Neural cell (in vitro differentiated cells): ENCODE results near the gene UPB1. TPM values are rescaled to one million over a fixed set of nuclear protein-coding genes. Genes with fewer than 3 reads are reported as not detected.

Experiments used
- H2AFZ ChIP-seq: fragments of 200-600, 300-800 bp; sonication (generic), shearing (Covaris generic); 2 replicates; pipeline ENCODE4 v1.6.0; 2014; ENCODE audit warnings: low read depth, mild to moderate bottlenecking, antibody characterized with exemption, low read length, moderate library complexity
- H3F3A ChIP-seq: fragments of 200-600 bp; shearing (Covaris generic); 2 replicates; pipeline ENCODE4 v1.6.1; 2016; ENCODE audit warnings: mild to moderate bottlenecking, moderate library complexity, mixed read lengths, antibody characterized with exemption, low read length; ENCODE audit not compliant: insufficient read depth, poor library complexity, severe bottlenecking
- H3K27ac ChIP-seq: fragments of 200-600, 300-800 bp; sonication (generic), shearing (Covaris generic); 2 replicates; pipeline ENCODE4 v1.5.1; 2014; ENCODE audit warnings: mild to moderate bottlenecking, low read length, moderate library complexity
- H3K27me3 ChIP-seq: fragments of 300-800, 200-600 bp; sonication (generic), shearing (Covaris generic); 2 replicates; pipeline ENCODE4 v1.6.0; 2014; ENCODE audit warnings: mild to moderate bottlenecking, low read depth, low read length, moderate library complexity; ENCODE audit not compliant: insufficient read depth
- H3K36me3 ChIP-seq: fragments of 300-800, 200-600 bp; sonication (generic), shearing (Covaris generic); 2 replicates; pipeline ENCODE4 v1.5.1; 2014; ENCODE audit warnings: mild to moderate bottlenecking, antibody characterized with exemption, low read length, moderate library complexity; ENCODE audit not compliant: insufficient read depth
- H3K4me2 ChIP-seq: fragments of 300-800, 200-600 bp; sonication (generic), shearing (Covaris generic); 2 replicates; pipeline ENCODE4 v1.6.0; 2014; ENCODE audit warnings: mild to moderate bottlenecking, low read length
- H3K4me3 ChIP-seq: fragments of 300-800, 200-600 bp; sonication (generic), shearing (Covaris generic); 2 replicates; pipeline ENCODE4 v1.5.1; 2014; ENCODE audit warnings: mild to moderate bottlenecking, low read length, moderate library complexity
- H3K79me2 ChIP-seq: fragments of 200-600 bp; shearing (Covaris generic); replicated peaks from 2 replicates; pipeline ENCODE4 v1.6.0; 2014; ENCODE audit warnings: mild to moderate bottlenecking, low read length, moderate library complexity; ENCODE audit not compliant: insufficient read depth
- H3K9ac ChIP-seq: fragments of 300-800, 200-600 bp; sonication (generic), shearing (Covaris generic); 2 replicates; pipeline ENCODE4 v1.6.1; 2016; ENCODE audit warnings: mild to moderate bottlenecking, low read length, mixed read lengths
- H3K9me2 ChIP-seq: fragments of 200-600 bp; shearing (Covaris generic); 2 replicates; pipeline ENCODE4 v1.6.1; 2016; ENCODE audit warnings: mild to moderate bottlenecking, low read length, mixed read lengths; ENCODE audit not compliant: insufficient read depth
- H3K9me3 ChIP-seq: fragments of 200-600, 300-800 bp; sonication (generic), shearing (Covaris generic); 2 replicates; pipeline ENCODE4 v1.6.1; 2016; ENCODE audit warnings: mild to moderate bottlenecking, mixed run types, low read length, moderate library complexity, mixed read lengths
- H4K20me1 ChIP-seq: fragments of 200-600 bp; shearing (Covaris generic); 2 replicates; pipeline ENCODE4 v1.6.1; 2016; ENCODE audit warnings: mild to moderate bottlenecking, mixed run types; ENCODE audit not compliant: insufficient read depth
- EP300 ChIP-seq: fragments of 450-650 bp; conservative IDR thresholded peaks from 2 replicates; pipeline ENCODE4 v1.6.1; 2014; ENCODE audit warnings: antibody characterized with exemption, mild to moderate bottlenecking, moderate library complexity; ENCODE audit not compliant: poor library complexity, severe bottlenecking
- EZH2 ChIP-seq: fragments of 200-600, 300-800 bp; shearing (Covaris generic), sonication (generic); IDR thresholded peaks from 2 replicates; pipeline ENCODE4 v1.6.1; 2014; ENCODE audit warnings: antibody characterized with exemption, low read length, borderline replicate concordance, mild to moderate bottlenecking; ENCODE audit not compliant: insufficient read depth, poor library complexity, severe bottlenecking
- MXI1 ChIP-seq: fragments of 450-650 bp; conservative IDR thresholded peaks from 2 replicates; pipeline ENCODE4 v1.6.1; 2014; ENCODE audit warnings: antibody characterized with exemption, mild to moderate bottlenecking; ENCODE audit not compliant: poor library complexity, severe bottlenecking
- POLR2AphosphoS5 ChIP-seq: IDR thresholded peaks from 2 replicates; pipeline ENCODE4 v1.6.1; 2012
- RAD21 ChIP-seq: fragments of 450-650 bp; conservative IDR thresholded peaks from 2 replicates; pipeline ENCODE4 v1.6.1; 2014; ENCODE audit warnings: antibody characterized with exemption, mild to moderate bottlenecking, moderate library complexity
- SMC3 ChIP-seq: fragments of 450-650 bp; conservative IDR thresholded peaks from 2 replicates; pipeline ENCODE4 v1.6.1; 2014; ENCODE audit warnings: antibody characterized with exemption, mild to moderate bottlenecking, moderate library complexity; ENCODE audit not compliant: poor library complexity
- TAF1 ChIP-seq: IDR thresholded peaks from 2 replicates; pipeline ENCODE4 v1.6.1; 2012; ENCODE audit warnings: low read depth
- polyA plus RNA-seq: library from polyadenylated mRNA; depleted of rRNA; stranded (reverse); fragments of >200 nt; gene quantifications from 2 replicates; pipeline ENCODE4 v1.2.3, GENCODE V29; 2014
- TF ChIP-seq, protein P1 (sequence below): IDR thresholded peaks from 2 replicates; pipeline ENCODE4 v1.6.1; 2012; ENCODE audit warnings: borderline replicate concordance
- TF ChIP-seq, protein P2 (sequence below): fragments of 450-650 bp; IDR thresholded peaks from 2 replicates; pipeline ENCODE4 v1.5.1; 2014; ENCODE audit warnings: antibody characterized with exemption, mild to moderate bottlenecking, moderate library complexity; ENCODE audit not compliant: poor library complexity, severe bottlenecking

UPB1 gene
- polyA plus RNA-seq, 1 donor from 2014 or later: 0.12 TPM

DNA sequence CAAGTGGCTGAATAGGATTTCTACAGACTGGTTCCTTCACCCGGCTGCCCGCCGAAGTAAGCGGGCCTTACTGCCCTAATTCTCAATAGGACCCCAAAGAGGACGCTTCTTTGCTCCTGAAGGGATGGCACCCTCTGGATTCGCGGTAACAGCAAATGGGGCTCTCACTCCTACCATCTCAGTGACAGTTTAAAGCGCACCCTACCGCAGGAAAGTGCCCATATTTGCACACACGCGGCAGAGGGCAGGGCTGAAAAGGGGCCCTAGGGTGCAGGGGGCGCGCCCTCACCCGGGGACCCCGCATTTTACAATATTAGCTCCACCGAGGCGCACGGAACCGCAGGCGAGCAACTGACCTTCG is 985 bp upstream of the UPB1 start:
- H3K79me2 ChIP-seq: no peaks in the 10 kb centered on the region
- no peaks in the 10 kb centered on the region for H3K9me2 ChIP-seq
- no peak for TF ChIP-seq POLR2AphosphoS5
- TF ChIP-seq EP300: no peak
- TF ChIP-seq RAD21: no peak
- no peak for TF ChIP-seq TAF1
- no peak for TF ChIP-seq EZH2
- TF ChIP-seq MXI1: no peak
- TF ChIP-seq, protein P1, sequence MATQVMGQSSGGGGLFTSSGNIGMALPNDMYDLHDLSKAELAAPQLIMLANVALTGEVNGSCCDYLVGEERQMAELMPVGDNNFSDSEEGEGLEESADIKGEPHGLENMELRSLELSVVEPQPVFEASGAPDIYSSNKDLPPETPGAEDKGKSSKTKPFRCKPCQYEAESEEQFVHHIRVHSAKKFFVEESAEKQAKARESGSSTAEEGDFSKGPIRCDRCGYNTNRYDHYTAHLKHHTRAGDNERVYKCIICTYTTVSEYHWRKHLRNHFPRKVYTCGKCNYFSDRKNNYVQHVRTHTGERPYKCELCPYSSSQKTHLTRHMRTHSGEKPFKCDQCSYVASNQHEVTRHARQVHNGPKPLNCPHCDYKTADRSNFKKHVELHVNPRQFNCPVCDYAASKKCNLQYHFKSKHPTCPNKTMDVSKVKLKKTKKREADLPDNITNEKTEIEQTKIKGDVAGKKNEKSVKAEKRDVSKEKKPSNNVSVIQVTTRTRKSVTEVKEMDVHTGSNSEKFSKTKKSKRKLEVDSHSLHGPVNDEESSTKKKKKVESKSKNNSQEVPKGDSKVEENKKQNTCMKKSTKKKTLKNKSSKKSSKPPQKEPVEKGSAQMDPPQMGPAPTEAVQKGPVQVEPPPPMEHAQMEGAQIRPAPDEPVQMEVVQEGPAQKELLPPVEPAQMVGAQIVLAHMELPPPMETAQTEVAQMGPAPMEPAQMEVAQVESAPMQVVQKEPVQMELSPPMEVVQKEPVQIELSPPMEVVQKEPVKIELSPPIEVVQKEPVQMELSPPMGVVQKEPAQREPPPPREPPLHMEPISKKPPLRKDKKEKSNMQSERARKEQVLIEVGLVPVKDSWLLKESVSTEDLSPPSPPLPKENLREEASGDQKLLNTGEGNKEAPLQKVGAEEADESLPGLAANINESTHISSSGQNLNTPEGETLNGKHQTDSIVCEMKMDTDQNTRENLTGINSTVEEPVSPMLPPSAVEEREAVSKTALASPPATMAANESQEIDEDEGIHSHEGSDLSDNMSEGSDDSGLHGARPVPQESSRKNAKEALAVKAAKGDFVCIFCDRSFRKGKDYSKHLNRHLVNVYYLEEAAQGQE: no peak
- TF ChIP-seq, protein P2, sequence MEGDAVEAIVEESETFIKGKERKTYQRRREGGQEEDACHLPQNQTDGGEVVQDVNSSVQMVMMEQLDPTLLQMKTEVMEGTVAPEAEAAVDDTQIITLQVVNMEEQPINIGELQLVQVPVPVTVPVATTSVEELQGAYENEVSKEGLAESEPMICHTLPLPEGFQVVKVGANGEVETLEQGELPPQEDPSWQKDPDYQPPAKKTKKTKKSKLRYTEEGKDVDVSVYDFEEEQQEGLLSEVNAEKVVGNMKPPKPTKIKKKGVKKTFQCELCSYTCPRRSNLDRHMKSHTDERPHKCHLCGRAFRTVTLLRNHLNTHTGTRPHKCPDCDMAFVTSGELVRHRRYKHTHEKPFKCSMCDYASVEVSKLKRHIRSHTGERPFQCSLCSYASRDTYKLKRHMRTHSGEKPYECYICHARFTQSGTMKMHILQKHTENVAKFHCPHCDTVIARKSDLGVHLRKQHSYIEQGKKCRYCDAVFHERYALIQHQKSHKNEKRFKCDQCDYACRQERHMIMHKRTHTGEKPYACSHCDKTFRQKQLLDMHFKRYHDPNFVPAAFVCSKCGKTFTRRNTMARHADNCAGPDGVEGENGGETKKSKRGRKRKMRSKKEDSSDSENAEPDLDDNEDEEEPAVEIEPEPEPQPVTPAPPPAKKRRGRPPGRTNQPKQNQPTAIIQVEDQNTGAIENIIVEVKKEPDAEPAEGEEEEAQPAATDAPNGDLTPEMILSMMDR: no peak
- no peak for TF ChIP-seq SMC3
- no peak overlapping the region for H3K4me3 ChIP-seq
- H2AFZ ChIP-seq: no peak overlapping the region
- no peaks in the 10 kb centered on the region for H3F3A ChIP-seq
- no peaks in the 10 kb centered on the region for H4K20me1 ChIP-seq
- H3K27me3 ChIP-seq: peaks cover 31% of the 10 kb centered on the region
- no peaks in the 10 kb centered on the region for H3K9me3 ChIP-seq
- no peak overlapping the region for H3K4me2 ChIP-seq
- H3K27ac ChIP-seq: no peak overlapping the region
- no peak overlapping the region for H3K9ac ChIP-seq
- H3K36me3 ChIP-seq: no peaks in the 10 kb centered on the region

DNA sequence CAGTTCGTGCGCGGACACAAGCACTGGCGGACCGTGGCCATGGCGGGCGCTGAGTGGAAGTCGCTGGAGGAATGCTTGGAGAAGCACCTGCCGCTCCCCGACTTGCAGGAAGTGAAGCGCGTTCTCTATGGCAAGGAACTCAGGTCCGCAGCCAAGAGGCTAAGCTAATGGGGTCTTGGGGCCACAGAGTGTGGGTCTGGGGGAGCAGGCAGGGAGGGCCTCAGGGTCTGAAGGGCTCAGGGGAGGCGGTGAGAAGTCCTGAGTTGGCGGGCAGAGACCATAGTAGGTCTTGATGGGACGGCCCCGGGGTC is 188 bp downstream of the UPB1 start:
- no peak for TF ChIP-seq TAF1
- TF ChIP-seq RAD21: no peak
- no peak for TF ChIP-seq MXI1
- no peak for TF ChIP-seq SMC3
- TF ChIP-seq, protein P1: no peak
- no peak for TF ChIP-seq EP300
- no peak for TF ChIP-seq EZH2
- no peak for TF ChIP-seq POLR2AphosphoS5
- TF ChIP-seq, protein P2: no peak
- Histone ChIP-seq H3K4me2 (no peak overlapping the region), H3K27me3 (peaks cover 31% of the 10 kb centered on the region)

More for the DNA sequence above, 188 bp downstream of the UPB1 start:
- Histone ChIP-seq H3K9me2 (no peaks in the 10 kb centered on the region), H4K20me1 (no peaks in the 10 kb centered on the region), H3K4me3 (no peak overlapping the region), H3F3A (no peaks in the 10 kb centered on the region), H3K9ac (no peak overlapping the region), H3K27ac (no peak overlapping the region), H3K9me3 (no peaks in the 10 kb centered on the region), H3K36me3 (no peaks in the 10 kb centered on the region), H2AFZ (no peak overlapping the region), H3K79me2 (no peaks in the 10 kb centered on the region)
